GM19025 (cell line): ENCODE measurements around the gene FAIM2.

Experiments
- ATAC-seq: cut with Tn5 transposase; IDR thresholded peaks from one replicate; pipeline ENCODE4 v1.9.1; 2021; ENCODE audit warnings: mild to moderate bottlenecking, low read depth, moderate library complexity; ENCODE audit not compliant: unreplicated experiment

FAIM2 gene

DNA sequence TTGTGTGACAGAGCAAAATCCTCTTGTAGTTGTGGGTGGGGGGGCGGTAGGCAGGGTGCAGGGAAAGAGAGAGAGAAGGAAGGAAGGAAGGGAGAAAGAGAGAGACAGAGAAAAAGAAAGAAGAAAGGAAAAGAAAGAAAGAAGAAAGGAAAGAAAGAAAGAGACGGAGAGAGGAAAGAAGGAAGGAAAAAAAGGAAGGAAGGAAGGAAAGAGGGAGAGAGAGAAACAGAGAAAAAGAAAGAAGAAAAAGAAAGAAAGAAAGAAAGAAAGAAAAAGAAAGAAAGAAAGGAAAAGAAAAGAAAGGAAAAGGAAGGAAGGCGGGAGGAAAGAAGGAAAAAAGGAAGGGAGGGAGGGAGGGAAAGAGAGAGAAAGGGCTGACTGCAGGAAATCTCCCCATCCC lies 17.6 kb upstream of the FAIM2 start:
- ATAC-seq: no peak

GRCh38 chr12:49920915-49921286 lies 17.2 kb upstream of the FAIM2 start:
- ATAC-seq: no peak

DNA sequence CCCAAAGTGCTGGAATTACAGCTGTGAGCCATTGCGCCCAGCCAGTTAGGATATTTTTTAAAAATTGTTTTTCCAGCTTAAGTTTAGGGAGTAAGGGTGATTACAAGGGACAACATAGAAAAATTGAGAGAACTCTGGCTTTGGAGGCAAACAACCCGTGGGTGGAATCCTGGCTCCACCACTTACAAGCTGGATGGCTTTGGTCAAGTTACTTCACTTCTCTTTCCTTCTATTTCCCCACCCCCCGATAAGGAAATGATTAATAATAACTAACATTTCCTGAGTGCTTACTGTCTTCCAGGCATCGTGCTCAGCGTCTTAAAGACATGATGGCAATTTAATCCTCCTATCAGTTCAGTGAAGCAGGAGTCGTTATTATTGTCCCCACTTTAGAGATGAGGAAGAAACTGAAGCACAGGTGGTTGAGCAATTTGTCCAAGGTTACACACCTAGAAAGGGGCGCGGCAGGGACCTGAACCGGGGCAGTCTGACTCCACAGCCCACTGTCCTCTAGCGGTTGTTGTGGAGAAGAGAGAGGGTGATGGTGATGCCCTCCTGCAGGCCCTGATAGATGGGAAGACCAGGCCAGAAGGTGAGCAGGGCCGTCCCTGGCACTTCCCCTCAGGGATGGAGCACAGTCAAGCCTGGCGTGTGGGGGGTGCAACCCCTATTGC lies 16.7 kb upstream of the FAIM2 start:
- ATAC-seq: no peak

DNA sequence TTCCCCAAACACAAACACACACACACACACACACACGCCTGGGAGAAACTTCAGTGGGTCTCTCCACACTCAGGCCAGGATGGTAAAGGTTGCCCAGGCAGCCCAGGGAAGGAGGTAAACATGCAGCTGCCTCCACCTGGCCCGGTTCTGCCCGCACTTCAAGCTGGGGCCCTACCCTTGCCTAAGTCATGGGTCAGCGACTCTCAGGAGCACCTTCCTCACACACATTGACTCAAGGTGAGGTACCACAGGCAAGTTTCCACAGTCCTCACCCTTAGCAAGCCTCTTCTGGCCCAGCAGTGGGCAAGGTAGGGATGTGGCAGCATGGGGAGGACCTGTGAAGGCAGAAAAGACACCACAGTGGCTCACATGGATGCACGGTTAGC lies 14.1 kb upstream of the FAIM2 start:
- no peak for ATAC-seq

GRCh38 chr12:49917166-49917787 lies 13.6 kb upstream of the FAIM2 start:
- ATAC-seq: no peak

DNA sequence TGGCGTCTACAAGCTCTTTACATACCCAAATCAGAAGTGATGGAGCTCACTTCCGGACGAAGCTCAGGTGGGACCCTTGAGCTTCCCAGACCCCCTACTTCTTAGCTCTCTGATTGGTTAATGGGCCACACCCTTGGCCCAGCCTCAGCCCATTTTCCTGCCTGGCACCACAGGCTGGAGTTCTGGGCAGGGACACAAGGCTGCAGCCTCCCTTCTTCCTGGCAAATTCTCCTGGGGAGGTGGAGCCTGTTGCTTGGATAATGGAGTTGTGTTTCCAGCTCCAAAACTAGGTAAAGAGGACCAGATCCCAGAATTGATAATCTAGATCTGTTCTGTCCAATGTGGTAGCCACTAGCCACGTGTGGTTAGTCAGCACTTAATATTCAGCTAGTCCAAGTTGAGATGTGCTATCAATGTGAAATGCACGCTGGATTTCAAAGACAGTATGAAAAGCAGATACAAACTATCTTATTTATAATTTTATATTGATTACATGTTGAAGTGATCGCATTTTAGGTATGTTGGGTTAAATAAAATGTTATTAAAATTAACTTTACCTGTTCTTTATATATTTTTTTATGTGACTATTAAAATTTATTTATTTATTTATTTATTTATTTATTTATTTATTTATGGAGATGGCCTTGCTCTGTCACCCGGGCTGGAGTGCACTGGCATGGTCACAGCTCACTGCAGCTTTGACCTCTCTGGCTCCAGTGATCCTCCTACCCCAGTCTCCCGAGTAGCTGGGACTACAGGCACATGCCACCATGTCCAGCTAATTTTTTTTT lies 12.6 kb upstream of the FAIM2 start:
- no peak for ATAC-seq

DNA sequence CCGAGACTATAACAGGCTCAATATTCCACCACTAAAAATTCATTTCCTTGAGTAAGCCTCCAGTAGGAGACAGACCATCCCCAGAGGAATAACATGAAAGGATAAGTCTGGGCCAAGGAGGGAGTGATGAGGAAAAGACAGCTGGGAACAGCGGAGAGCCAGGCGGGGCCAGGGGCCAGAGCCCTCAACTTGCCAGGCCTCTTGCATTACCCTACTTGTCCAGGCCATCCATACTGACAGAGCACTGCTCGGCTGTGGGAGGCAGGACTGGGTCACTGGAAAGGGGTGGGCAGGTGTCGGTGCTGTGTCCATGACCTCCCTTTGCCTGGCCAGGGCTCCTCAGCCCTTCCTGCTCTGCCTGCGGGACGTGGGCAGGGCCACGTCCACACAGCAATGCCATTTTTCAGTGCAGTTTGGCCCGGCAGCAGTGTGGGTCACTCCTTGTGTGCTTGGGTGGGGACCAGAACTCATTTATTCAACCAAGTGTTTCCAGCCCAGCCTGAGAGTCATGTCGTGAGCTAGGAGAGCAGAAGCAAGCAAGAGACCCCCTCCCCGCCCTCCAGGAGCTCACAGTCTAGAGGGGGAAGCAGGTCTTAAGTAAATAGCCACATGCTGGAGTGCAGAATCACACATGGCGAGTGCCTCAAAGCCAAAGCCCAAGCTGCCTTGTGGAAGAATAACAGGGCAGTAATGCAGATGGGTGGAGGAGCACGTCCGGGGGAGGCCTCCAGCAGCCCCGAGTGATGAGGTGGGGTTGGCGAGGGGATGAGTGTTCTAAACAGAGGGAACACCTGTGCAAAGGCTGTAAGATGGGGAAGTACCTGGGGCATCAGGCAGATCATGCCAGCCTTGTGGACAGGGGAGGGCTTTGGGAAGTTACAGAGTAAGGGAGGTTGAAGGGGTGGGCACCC lies 8.9 kb upstream of the FAIM2 start:
- no peak for ATAC-seq

GRCh38 chr12:49911213-49911605 lies 7.5 kb upstream of the FAIM2 start:
- no peak for ATAC-seq

- no peak for ATAC-seq
Observed at GRCh38 chr12:49910331-49911212, 6.9 kb upstream of the FAIM2 start.

DNA sequence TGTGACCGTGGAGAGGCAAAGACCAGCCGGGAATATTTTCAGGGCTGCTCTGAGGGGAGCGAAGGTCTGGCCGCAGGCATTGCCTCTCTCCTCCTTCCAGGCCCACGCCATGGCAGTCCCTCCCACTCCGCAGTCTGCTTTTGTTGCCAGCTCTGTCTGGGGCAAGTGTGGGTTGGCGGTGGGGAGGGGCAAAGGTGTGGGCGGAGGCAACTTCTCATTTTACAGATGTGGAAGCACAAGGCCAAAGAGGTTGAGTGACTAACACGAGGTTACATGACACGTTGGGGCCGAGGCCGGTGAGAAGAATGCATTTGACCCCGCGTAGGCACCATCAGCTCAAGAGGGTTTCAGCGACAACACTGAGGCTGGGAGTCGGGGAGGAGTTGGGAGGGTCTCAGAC lies 6.1 kb upstream of the FAIM2 start:
- no peak for ATAC-seq

DNA sequence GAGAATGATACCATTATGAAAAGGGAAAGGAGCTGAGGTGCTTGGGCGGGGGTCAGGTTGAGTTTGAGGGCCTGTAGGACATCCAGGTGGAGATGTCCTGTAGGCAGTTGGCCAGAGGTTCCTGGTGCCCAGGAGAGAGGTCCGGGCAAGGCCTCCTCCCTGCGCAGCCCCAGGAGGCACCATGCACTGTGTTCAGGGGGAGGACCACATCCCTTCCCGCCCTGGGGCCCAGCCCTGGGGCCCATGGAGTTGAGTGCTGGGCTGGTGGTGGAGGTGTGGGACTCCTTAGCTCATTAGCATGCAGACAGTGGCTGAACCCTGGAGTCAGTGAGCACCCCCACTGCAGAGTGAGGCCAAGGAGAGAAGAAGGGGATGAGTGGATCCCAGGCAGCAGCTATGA lies 5.7 kb upstream of the FAIM2 start:
- ATAC-seq: no peak

- no peak for ATAC-seq
Observed at GRCh38 chr12:49907352-49907751, 3.7 kb upstream of the FAIM2 start.

- ATAC-seq: no peak
Observed at GRCh38 chr12:49905718-49906314, 2.1 kb upstream of the FAIM2 start.

GRCh38 chr12:49904601-49905000 lies 901 bp upstream of the FAIM2 start:
- ATAC-seq: no peak

GRCh38 chr12:49903351-49903699 lies 375 bp downstream of the FAIM2 start:
- ATAC-seq: no peak

DNA sequence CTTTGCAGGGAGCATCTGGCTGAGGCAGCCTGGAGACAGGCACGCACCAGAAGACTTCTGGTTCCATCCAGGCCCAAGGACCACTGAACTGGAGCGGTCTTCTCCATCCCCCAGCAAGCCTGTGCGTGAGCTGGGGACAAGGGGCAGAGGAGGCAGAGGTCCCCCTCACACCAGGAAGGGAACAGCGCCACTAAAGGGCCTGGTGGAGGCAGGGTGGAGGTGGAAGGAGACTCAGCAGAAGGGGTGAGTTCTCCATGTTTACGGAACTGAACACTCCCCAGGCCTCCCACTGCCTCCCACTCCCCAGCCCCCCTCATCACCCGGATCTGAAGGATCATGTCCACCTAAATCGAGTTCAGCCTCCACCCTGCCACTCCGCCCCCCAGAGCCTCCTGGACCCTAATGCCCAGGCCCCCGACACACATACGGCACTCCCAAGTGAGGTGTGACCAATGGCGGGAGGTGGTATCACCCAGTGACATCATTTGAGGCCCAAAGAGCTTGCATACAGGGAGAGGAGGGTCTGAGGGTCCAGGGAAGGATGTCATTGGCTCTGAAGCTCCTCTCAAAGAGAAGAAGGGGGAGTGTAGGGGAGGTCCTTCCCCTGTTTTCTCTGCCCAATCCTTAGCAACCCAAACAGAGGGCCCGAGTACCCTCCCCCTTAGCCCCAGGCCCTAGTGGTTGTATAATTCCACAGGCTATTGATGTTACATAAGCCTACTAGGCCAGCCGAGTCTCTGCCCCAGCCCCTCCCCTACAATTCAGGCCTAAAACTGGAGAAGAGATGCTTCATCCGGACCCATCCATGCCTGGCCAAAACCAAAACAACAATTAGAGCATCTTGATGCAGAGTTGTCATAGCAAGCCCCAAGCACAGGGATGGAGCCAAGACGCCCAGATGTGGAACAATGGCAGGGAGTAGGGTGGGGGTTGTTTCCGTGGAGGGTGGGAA lies 1.0 kb downstream of the FAIM2 start:
- no peak for ATAC-seq

- no peak for ATAC-seq
Observed at GRCh38 chr12:49901986-49902385, 1.7 kb downstream of the FAIM2 start.

DNA sequence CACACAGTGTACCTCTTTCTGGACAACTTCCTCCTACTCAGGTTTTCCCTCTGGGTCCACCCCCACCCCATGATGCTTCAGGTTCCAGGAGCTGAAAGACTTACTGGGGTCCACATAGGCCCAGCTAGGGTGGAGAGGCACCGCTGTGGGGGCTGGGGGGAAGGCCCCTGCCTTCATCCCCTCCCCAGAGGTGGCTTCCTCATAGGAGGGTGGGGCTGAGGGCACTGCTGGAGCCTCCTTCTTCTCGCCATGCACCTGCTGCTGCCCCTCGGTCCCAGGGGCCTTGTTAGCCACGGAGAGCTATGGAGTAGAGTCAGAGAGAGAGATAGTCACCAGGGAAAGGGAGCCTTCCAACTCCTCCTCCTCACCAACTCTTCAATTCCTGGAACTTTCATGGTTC lies 2.7 kb downstream of the FAIM2 start:
- no peak for ATAC-seq
